ENCODE data around the gene TNS3.
A peak's percentile ranks its signal among the peaks of the same experiment; 100 is the strongest.

Gene TNS3

DNA sequence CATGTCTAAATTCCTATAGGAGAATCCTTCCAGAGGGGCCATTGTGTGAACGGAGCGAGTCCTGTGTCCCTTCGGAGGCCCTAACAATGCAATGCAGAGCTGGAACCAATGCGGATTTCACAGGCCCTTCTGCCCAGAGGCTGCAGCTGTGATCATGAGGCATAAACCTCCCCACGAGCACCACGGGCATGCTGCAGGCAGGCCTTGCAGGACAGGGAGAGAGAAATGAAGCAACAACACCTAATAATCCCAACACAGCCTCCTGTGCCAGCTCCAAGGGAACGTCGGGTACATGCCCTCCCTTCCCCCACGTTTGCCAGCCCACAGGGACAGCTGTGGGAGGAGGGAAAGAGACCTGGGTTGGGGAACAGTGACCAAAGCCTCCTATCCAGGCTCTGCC is 74.4 kb downstream of the TNS3 start:
- no peak for DNase-seq (ENCODE audit: low spot score)

DNA sequence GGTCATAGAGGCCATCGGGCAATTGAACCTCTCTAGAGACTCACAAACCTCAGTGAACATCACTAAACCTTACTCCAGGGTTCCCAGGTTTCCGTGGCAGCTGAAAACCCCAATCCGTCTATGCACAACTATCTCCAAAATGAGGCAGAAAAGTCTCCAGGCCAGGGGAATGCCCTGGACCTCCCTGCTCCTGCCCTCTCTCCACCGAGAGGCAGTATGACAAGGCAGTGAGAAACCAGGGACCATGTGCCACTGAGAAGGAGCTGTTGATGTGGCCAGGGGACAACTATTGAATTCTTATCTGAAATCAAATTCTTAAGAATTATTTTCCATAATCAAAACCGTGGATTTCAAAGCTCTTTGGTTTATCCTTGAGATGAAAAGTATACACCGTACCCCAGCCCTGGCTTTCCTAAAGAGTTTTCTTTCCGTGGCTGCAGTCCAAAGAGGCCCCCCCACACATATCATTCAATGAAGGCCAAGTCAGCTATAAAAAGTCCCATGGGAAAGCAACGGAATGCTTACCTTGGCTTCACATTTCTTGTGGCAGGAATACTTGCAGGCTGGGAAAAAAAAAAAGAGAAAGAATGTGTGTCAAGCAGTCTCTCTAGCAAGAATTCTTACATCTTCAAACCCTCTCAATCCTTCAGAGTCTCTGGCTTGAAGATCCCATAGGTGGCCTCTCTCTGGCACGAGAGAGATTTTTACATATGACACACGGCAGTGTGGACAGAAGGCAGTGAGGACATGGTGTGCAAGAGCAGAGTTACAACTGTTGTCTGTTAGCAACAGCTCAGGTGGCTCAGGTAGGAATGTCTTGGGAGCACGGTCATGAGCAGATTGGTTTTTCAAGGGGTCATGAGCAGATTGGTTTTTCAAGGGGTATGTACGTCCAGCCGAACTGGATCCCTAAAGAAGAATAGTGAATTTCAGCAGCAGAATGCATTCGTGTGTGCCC is 75.2 kb downstream of the TNS3 start:
- DNase-seq (ENCODE audit: low spot score), result no peak

DNA sequence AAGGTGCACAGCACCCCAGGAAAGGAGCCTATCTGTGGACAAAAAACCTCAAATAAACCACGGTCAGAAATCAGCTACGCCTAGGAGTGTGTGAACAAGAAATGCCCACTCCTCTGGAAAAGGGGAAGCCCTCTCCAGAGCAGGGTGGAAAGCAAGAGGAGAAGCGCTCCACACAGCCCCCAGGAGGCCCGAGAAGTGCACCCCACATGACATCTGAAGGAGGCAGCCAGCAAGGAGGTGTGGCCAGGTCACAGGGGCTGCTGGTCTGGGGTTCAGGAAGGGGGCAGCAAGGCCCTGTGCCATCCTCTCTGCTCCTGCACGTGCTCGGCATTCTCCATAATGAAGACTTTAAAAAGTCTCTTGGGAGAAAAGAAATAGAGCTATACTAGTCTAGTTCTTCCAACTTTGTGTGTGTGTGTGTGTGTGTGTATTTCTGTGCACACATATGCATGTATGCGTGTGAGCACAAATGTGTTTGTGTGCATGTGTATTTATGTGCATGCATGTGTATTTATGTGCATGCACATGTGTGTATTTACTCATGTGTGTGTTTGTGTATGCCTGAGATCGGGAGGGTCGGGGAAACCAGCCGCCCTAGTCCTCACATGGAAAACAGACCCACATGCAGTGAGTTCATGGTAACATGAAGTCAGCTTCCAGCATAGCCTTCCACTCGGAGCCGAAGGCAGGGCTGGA is 76.5 kb downstream of the TNS3 start:
- DNase-seq (ENCODE audit: low spot score), result no peak

DNA sequence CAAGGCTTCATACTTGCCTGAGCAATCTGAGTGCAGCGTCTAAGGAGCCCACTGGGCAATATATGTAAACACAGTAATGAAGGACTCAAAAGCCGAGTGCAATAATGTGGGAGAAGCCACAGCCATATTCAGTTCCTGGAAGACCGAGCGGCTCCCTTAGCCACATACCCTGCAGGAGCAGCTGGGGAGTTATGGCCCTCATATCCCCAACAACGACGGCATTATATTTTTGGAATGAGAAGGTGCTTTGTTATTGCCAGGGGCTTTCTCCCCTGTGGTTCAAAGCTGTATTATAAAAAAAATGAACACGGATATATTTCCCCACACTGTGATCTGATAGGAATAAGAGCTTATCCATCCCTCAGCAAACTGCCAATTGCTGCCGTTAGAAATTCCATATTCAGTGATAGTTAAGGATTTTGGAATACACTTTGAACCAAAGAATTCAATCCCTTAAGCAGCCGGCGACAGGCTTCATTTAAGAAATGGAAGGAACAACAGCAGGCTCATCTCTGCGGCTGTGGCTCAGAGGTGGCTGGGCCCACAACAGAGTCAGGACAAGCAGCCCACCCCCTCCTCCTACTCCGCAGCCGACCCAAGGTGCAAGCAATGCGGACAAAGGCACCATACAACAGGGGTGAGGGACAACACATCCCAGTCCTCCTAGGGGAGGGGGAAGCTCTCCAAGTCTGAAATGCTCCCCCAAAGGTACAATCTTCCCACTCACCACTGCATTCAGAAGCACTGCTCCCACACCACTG is 77.2 kb downstream of the TNS3 start:
- no peak for DNase-seq (ENCODE audit: low spot score)

DNA sequence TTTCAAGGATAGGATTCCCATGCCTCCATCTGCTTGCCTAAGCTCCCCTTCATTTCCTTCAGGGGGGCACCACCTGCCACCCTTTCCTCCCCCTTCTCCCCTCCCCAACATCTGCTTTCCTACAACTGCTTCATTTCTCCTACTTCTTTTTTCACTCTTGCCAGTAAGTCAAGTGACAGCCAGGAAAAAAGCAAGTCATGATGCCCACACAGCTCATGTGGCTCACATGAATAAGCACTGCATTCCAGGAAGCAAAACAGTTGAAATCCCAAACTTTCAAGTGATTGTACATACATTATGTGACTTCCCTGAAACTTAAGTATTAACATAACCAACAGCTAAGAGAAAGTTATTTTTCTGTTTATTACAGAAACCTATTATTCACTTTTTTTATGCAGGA is 78.6 kb downstream of the TNS3 start:
- DNase-seq (ENCODE audit: low spot score), result no peak

DNA sequence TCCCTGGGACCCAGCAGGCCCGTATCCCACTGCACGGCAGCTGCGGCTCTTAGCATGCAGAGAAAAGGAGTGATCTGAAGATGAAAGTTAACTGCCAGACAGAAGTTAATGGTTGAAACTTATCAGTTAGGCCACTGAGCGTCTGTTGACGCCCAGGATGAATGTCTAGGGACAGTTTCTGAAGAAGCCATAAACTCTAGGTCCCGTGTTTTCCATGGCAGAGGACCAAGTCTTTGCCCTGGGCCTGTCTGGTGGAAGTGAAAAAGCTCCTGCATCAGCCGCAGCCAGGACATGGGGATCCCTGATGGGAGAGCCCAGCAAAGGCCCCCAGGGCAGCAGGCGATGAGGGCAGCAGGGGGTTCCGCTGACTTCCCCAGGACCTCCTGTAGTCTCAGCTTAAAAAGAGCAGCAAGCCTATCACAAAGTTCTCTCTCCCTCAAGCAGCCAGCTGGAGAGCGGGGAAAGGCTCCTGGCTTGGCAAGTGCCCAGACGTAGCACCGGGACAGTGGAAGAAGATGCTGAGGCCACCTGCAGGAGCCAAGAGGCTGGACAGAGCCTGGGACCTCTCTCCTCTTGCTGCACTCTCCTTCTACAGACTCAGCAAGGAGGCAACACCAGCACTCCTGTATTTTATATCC is 79.6 kb downstream of the TNS3 start:
- DNase-seq (ENCODE audit: low spot score), result no peak

DNA sequence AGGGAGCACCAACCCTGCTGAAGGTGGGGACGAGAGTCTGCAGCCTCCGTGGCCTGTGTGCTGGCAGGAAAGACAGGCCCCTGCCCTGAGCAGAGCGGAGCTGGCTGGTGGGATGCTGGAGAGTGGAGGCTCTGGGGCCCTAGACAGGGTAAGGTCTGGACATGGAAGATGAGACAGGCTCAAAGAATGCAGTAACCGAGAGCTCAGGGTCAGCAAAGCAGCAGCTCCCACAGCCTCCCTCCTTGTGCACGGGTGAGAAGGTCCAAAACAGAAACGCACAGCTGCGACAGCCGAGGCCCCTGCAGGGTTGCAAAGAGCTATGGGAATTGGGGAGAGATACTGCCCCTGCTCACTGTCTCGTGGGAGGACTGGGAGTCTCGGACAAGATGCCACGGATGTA is 80.5 kb downstream of the TNS3 start:
- no peak for DNase-seq (ENCODE audit: low spot score)

DNA sequence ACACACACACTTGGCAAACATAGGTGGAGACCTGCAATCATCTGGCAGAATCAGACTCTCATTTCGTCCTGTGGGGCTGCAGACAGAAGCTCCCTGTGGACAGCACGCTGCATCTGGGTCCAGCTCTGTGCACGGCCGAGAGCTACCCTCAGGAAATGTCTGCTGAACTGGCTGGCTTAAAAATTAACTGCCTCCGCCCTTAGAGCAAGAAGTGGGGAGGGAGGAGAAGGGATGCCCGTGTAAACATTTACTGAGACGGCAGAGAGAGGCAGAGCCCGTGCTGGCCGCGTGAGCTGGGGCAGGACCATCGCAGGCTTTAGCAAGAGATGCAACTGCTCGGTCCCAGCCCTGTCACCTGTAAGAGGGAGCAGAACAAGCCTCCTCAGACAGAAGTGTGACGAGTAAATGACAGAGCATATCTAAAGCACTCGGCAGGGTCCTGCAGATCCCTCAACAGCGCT is 81.8 kb downstream of the TNS3 start:
- DNase-seq (ENCODE audit: low spot score), result no peak

DNA sequence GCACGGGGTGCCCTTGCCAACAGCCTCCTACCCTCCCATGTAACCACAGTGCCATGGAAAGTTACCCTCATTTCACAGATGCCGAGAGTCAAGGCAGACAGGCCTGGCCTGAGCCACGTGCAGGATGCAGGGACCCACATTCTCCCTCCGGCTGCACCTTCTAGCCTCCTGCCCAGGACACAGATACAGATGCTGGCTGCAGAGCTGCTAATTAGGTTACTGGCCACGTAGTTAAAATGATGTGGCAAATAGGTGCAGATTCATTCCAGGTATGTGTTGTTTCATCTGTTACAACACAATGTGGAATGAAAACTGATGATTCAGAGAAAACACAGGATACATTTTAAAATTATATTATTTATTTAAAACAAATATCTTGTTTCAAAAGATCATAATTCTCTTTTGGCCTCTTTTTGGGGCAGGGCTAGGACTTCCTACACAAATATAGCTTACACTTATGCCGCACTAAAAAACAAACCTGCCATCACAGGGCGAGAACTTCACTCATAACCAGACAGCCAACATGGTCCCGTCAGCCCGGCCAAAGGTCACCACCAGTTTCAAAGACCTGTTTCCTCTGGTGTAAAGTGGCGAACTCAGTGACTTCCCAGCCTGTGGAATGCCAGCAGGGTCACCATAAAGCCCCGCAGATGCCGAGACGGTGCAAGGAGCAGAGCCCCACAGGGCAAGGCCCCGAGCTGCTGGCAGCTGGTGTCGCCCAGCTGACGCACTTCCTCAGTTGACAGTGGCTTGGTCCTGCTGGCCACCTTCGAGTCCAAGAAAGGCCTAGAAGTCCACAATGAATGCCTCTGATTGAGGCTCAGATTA is 83.5 kb downstream of the TNS3 start:
- DNase-seq (ENCODE audit: low spot score), result peak; percentile 54

DNA sequence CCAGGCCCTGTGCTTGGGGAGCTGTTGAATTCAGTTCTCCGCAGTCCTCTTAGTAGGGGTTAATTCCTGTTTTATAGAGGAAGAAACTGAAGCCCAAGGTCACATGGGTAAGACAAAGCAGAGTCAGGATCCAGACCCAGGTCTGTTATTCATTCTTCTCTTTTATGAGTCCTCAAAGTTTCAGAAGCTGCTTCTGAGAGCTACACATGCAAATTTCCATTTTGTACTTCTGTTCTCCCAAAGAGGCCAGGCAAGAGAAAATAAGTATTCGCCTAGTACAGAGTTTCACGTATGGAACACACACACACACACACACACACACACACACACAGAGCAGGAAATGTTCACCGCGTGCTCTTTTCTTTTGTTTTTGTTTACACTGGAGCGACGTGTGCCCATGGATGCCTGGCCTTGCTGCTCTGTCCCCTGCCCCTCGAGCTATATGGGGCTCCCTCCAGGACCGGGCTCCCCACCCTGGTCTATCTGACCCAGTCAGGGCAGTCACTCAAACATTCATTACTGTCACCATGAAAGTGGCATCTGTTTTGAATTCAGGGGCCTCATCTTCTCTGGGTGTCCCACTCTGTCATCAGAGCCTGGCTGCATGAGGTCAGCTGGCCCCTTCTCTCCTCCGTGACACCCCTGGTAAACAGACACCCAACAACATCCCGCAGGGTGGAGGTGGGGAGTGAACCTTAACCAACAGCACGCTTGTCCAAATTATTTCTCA is 84.4 kb downstream of the TNS3 start:
- no peak for DNase-seq (ENCODE audit: low spot score)

DNA sequence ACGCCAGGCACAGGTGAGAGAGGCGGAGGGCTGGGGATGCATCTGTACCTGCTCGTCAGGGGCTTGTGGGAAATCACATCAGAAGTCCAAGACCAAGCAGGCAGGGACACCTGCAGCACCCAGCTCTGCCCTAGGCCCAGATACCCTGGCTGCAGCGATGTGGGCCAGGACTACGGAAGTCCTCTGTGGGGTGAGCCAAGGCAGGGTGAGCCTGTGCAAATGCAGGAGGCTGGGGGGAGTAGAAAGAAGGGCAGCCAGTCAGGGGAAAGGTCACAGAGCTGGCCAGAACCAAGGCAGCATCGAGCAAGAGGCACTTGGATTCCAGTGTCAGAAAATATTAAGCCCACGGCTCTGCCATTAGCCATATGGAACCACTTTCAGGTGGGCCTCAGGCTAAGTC is 85.2 kb downstream of the TNS3 start:
- peak; percentile 35 for DNase-seq (ENCODE audit: low spot score)

DNA sequence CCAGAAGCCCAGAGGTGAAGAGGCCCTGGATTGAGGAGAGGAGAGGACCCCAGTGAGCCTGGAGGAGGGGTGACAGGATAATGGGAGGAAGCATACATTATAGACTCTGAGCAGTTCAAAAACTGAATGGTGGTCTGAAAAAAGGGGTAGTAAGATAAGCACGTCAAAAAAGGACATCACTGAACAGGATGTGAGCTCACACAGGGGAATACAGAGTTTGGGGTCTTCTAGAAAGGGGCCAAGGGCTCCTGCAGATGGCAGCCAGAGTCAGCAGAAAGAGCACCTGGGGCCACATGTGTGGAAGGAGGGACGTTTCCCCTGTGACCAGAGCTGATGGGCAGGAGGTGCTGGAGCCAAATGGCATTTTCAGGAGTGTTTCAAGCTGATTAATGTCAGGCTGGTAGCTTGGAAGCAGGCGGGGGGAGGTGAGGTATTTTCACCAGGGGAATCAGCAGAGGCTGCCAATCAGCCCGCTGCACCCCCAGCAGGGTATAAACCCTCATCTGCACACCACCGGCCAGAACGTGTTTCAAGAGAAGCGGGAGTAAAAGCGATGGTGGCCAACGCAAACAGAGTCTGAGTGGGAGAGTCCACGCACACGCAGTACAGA is 85.8 kb downstream of the TNS3 start:
- DNase-seq (ENCODE audit: low spot score), result no peak

DNA sequence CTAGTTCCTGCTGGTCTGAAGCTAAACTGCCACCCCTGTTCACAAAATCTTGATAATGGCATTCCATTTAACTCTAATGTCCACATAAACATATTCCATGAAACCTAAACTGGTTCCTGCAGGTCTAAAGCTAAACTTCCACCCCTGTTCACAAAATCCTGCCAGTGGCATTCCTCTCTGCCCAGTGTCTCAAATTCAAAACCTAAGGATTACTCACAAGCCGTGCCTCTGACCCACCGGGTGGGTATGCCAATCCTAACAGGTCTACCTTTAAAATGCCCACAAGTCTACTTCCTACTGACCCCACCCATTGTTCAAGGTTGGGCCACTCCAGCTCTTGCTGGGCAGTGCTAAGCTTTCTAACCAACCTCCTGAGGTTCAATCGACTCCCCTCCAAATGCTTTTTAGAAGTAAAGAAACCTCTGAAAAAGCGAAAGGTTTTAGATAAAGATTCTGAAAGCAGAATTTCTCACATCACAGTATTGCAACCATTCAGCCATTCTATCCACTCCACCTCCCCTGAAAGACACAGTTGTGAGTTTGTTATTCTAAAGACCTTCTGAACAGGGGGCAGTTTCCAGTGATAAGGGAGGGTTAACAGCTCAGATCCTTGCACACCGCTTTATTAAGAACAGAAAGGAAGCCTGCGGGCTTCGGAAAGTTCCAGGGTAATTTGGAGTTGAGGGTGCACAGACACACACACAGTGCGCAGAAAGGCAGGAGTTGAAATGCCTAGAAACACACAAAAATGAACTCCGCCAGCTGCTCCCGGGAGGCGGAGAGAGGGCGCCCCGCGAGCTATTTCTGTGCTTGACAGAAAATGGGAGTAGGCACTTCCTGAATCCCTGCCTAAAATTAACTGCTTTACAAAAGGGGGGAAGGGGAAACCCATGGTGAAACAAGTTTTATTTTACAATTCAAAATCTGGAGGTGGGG is 87.7 kb downstream of the TNS3 start:
- no peak for DNase-seq (ENCODE audit: low spot score)

DNA sequence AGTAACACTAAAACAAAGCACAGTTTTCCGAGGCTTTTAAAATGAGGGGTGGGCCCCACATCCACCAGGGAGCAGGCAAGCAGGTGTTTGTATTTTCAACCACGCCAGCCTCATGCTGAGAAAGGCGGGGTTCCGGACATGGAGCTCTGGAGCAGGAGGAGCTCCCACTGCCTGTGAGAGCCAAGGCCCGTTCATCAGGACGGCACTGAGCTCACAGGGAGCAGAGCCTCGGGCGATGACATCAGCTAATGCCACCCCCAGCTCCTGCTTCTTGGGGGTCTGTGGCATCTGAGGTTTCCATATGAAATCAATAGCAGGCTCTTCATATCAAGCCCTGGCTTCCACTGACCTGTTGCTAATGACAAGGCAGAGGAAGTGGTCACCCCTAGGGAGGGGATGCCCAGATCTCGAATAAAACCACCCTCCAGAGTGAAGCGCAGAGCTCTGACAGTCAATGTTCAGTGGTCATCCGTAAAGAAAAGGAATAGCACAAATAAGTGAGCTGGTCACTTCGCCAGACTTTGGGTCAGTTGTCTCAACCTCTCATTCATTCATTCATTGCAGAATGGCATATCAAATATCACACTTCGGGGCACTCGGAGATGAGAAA is 89.1 kb downstream of the TNS3 start:
- no peak for DNase-seq (ENCODE audit: low spot score)

DNA sequence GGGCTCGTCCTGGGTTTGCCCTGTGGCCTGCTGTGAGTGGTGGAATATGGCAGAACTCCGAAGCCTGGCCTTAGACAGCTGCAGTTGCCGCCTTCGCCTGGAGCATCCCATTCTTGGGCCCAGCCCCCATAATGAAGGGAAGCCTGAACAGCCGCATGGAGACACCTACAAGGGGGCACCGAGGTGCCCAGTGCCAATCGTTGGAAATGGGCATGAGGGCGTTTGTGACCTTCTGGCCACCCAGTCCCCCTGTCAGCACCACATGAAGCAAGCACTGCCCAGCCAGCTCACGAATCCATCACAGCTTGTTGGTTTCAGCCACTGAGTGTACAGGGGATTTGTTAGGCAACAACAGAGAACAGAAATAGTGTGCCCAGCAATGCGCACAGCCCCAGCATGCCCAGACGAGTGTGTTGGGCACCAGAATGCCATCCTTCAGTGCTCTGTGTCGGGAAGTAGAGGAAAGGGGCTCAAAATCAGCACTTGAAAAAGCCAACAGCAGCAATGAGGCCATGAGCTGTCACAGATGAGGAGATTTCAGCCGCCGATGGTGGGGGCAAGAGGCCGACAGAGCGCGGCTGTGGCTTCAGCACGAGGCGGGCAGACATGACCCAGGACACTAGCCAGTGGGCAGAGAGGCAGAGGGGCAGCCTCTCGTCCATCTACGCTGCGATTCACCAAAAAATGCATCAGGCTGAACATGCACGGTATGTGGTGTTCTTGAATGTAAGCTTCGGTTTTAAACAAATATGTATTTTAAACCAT is 91.2 kb downstream of the TNS3 start:
- DNase-seq (ENCODE audit: low spot score), result no peak

DNA sequence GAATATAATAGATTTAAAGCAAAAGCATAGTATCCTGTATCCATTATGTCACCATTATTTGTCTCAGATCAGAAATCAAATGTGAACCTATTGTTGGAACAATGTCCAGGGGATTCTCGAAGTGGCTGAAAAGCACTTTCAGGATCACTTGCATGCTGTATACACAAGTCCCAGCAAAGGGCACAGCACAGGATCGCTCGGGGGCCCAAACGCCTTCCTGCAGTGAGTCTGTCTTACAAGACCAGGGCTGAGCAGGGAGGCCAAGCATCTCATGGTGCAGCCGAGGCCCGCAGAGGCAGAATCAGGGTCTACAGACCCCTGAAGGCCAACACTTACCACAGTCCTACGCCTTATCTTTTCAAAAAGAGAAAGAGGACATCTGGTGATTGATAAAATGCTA is 92.3 kb downstream of the TNS3 start:
- DNase-seq (ENCODE audit: low spot score), result no peak

DNA sequence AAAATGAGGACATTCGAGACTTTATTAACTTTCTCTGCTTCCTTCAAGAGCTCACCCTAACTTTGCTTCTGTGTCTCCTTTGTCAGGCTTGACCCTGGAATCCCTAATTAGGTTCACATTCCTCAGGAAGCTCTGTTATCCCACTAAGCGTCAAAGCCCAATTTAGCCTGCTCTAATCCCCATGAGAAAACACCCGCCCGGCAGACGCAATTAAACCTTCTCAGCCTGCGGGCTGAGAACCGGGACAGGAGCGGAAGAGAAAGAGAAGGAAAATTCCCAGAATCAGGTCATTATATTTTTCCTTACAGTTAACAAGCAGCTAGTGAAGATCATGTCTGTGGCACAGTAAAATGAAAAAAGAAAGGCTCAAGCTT is 93.0 kb downstream of the TNS3 start:
- no peak for DNase-seq (ENCODE audit: low spot score)

Data from SK-N-DZ (cell line).